ENCODE data around the gene MSRB3. TPM values are rescaled to one million over a fixed set of nuclear protein-coding genes. Genes with fewer than 3 reads are reported as not detected.

Gene MSRB3
- total RNA-seq, 1 experiment from 2014 or later: 1.8 TPM

GRCh38 chr12:65302891-65303290, 24.4 kb downstream of the MSRB3 start (continued):
- TF ChIP-seq ERG (CRISPR knock-in tag; IDR thresholded peaks at IDR 0.05): no peak
- no peak for TF ChIP-seq CTCF (IDR thresholded peaks at IDR 0.05)
- no peak for TF ChIP-seq ELF4 (CRISPR knock-in tag; IDR thresholded peaks at IDR 0.05; ENCODE audit: low read depth)
- TF ChIP-seq E2F1 (CRISPR knock-in tag; IDR thresholded peaks at IDR 0.05): no peak
- no peak for TF ChIP-seq ZSCAN18 (CRISPR knock-in tag; IDR thresholded peaks at IDR 0.05)

GRCh38 chr12:65305346-65305950, 27.0 kb downstream of the MSRB3 start:
- Mint-ChIP-seq H3K27ac (no peak overlapping the region), H3K4me3 (no peak overlapping the region), H3K27me3 (ENCODE audit: low read depth) (no peaks in the 10 kb centered on the region), H3K36me3 (no peaks in the 10 kb centered on the region), H3K4me1 (peaks cover 12% of the 10 kb centered on the region), H3K9me3 (no peaks in the 10 kb centered on the region)
- DNase-seq (ENCODE audit: low spot score) (no peak), ATAC-seq (no peak)
- no peak for TF ChIP-seq ZNF138 (CRISPR knock-in tag; conservative IDR thresholded peaks at IDR 0.05)
- no peak for TF ChIP-seq AFF4 (CRISPR knock-in tag; IDR thresholded peaks at IDR 0.05; ENCODE audit: borderline replicate concordance)
- TF ChIP-seq ZNF396 (CRISPR knock-in tag; IDR thresholded peaks at IDR 0.05; ENCODE audit: borderline replicate concordance): no peak
- TF ChIP-seq CREB1 (CRISPR knock-in tag; IDR thresholded peaks at IDR 0.05): no peak
- TF ChIP-seq E2F1 (CRISPR knock-in tag; IDR thresholded peaks at IDR 0.05): no peak
- TF ChIP-seq ATF1 (CRISPR knock-in tag; IDR thresholded peaks at IDR 0.05): no peak
- TF ChIP-seq FOXP4 (CRISPR knock-in tag; IDR thresholded peaks at IDR 0.05): no peak
- TF ChIP-seq ZNF317 (CRISPR knock-in tag; IDR thresholded peaks at IDR 0.05; ENCODE audit: borderline replicate concordance, low read depth): no peak
- POLR2A ChIA-PET: no interaction called here
- CTCF ChIA-PET: interaction anchor here (1.0 to 1.6 kb wide), 4 partner anchors 251 to 730 kb away, joined by 3 to 8 read pairs (median 4); no protein-coding TSS in a partner anchor
